SK-N-SH (cell line): ENCODE data around the gene COL26A1. TPM values are rescaled to one million over a fixed set of nuclear protein-coding genes. Genes with fewer than 3 reads are reported as not detected.
A peak's percentile ranks its signal among the peaks of the same experiment; 100 is the strongest.

ENCODE experiments used
- CTCF ChIA-PET: fragments of 300-600, 350-600 bp; formaldehyde crosslinking; extraction: SDS; loops from one replicate; lab custom pipeline; 2021; lab: Yijun Ruan, JAX
- POLR2A ChIA-PET: fragments of 350-600 bp; sonication (Branson Sonifier 250); formaldehyde crosslinking; extraction: SDS; loops from one replicate; lab custom pipeline; 2020; ENCODE audit warnings: antibody characterized with exemption, inconsistent platforms; lab: Yijun Ruan, JAX
- DNase-seq: peaks from one replicate; pipeline ENCODE4 v3.0.0; 2012
- H2AFZ ChIP-seq: fragments of 200-600 bp; sonication (generic); 2 replicates; pipeline ENCODE4 v1.8.1; 2016; ENCODE audit warnings: antibody characterized with exemption, mild to moderate bottlenecking, low read depth
- H3F3A ChIP-seq: fragments of 200-600 bp; sonication (generic); replicated peaks from 2 replicates; pipeline ENCODE3; 2016; ENCODE audit warnings: antibody characterized with exemption, mild to moderate bottlenecking; ENCODE audit not compliant: insufficient read depth
- H3K27ac ChIP-seq, 2 experiments: fragments of 200-500 bp in 1 of 2; fragments of 200-600 bp in 1 of 2; sonication (Bioruptor generic) in 1 of 2; sonication (generic), shearing (Covaris generic) in 1 of 2; 2 replicates each; pipeline versions ENCODE4 v1.5.1 to v1.6.1; 2014 to 2016; ENCODE audit warnings: low read depth in 2 of 2, inconsistent platforms in 1 of 2, low read length in 1 of 2, mild to moderate bottlenecking in 1 of 2, mixed read lengths in 1 of 2
- H3K27me3 ChIP-seq: fragments of 200-600 bp; sonication (generic), shearing (Covaris generic); 2 replicates; pipeline ENCODE4 v1.6.1; 2016; ENCODE audit warnings: mixed run types; ENCODE audit not compliant: insufficient read depth
- H3K36me3 ChIP-seq, 2 experiments: fragments of 200-500 bp in 1 of 2; fragments of 200-600 bp in 1 of 2; sonication (Bioruptor generic) in 1 of 2; sonication (generic) in 1 of 2; replicated peaks in 1 of 2; 2 replicates each; pipeline versions ENCODE3 to v1.5.1; 2014 to 2016; ENCODE audit warnings: low read length in 1 of 2, mild to moderate bottlenecking in 1 of 2; ENCODE audit not compliant: insufficient read depth in 2 of 2, control insufficient read depth in 1 of 2
- H3K4me1 ChIP-seq, 2 experiments: fragments of 200-500 bp in 1 of 2; fragments of 200-600 bp in 1 of 2; sonication (Bioruptor generic) in 1 of 2; sonication (generic), shearing (Covaris generic) in 1 of 2; 2 replicates each; pipeline versions ENCODE4 v1.5.1 to v1.6.1; 2014 to 2016; ENCODE audit warnings: low read depth in 1 of 2, low read length in 1 of 2, mixed run types in 1 of 2; ENCODE audit not compliant: insufficient read depth in 2 of 2, control insufficient read depth in 1 of 2
- H3K4me2 ChIP-seq: fragments of 200-600 bp; sonication (generic), shearing (Covaris generic); 2 replicates; pipeline ENCODE4 v1.6.1; 2017; ENCODE audit warnings: mixed run types
- H3K4me3 ChIP-seq, 2 experiments: fragments of 200-500 bp in 1 of 2; fragments of 200-600 bp in 1 of 2; sonication (Bioruptor generic) in 1 of 2; sonication (generic), shearing (Covaris generic) in 1 of 2; 2 replicates each; pipeline versions ENCODE4 v1.5.1 to v1.8.1; 2014 to 2016; ENCODE audit warnings: low read depth in 2 of 2, inconsistent platforms in 1 of 2, low read length in 1 of 2, mild to moderate bottlenecking in 1 of 2, mixed read lengths in 1 of 2, moderate library complexity in 1 of 2
- H3K79me2 ChIP-seq: fragments of 200-600 bp; sonication (generic); 2 replicates; pipeline ENCODE4 v1.8.1; 2017; ENCODE audit warnings: mild to moderate bottlenecking; ENCODE audit not compliant: insufficient read depth
- H3K9ac ChIP-seq: fragments of 200-600 bp; sonication (generic); 2 replicates; pipeline ENCODE4 v1.6.1; 2017; ENCODE audit warnings: mixed run types
- H3K9me2 ChIP-seq: fragments of 200-600 bp; sonication (generic); 2 replicates; pipeline ENCODE4 v1.6.1; 2017; ENCODE audit warnings: mixed run types
- H3K9me3 ChIP-seq: fragments of 200-600 bp; sonication (generic); 2 replicates; pipeline ENCODE4 v1.6.1; 2017; ENCODE audit warnings: mixed run types, mild to moderate bottlenecking, moderate library complexity
- H4K20me1 ChIP-seq: fragments of 200-600 bp; sonication (generic); 2 replicates; pipeline ENCODE4 v1.6.1; 2017; ENCODE audit warnings: mild to moderate bottlenecking, mixed run types; ENCODE audit not compliant: insufficient read depth
- FOXM1 ChIP-seq: IDR thresholded peaks from 2 replicates; pipeline ENCODE4 v1.4.0; 2012; ENCODE audit warnings: low read depth, mild to moderate bottlenecking
- GABPA ChIP-seq: IDR thresholded peaks from 2 replicates; pipeline ENCODE4 v1.4.0; 2012; ENCODE audit warnings: low read depth, mild to moderate bottlenecking
- IRF3 ChIP-seq: fragments of 150-350 bp; IDR thresholded peaks from 2 replicates; pipeline ENCODE4 v1.6.1; 2016; ENCODE audit warnings: mild to moderate bottlenecking, low read depth, low read length
- MXI1 ChIP-seq: IDR thresholded peaks from 2 replicates; pipeline ENCODE4 v1.6.1; 2012; ENCODE audit warnings: mild to moderate bottlenecking, low read depth, low read length, improper control_type of control experiment
- NRF1 ChIP-seq: IDR thresholded peaks from 2 replicates; pipeline ENCODE4 v1.6.1; 2012; ENCODE audit warnings: low read depth, mild to moderate bottlenecking, low read length
- POLR2AphosphoS5 ChIP-seq: IDR thresholded peaks from 2 replicates; pipeline ENCODE4 v1.6.1; 2012; ENCODE audit warnings: low read depth, low read length
- RFX5 ChIP-seq: IDR thresholded peaks from 2 replicates; pipeline ENCODE4 v1.6.1; 2012; ENCODE audit warnings: mild to moderate bottlenecking, improper control_type of control experiment, low read length
- USF1 ChIP-seq: IDR thresholded peaks from 2 replicates; pipeline ENCODE4 v1.4.0; 2012; ENCODE audit warnings: low read depth, borderline replicate concordance
- YY1 ChIP-seq: IDR thresholded peaks from 2 replicates; pipeline ENCODE4 v1.4.0; 2012; ENCODE audit warnings: low read depth, mild to moderate bottlenecking
- ZBTB33 ChIP-seq: IDR thresholded peaks from 2 replicates; pipeline ENCODE4 v1.4.0; 2012; ENCODE audit warnings: low read depth, borderline replicate concordance
- WGBS: methylation state at CpG from one replicate; pipeline ENCODE4 v1.1.6; 2017; ENCODE audit warnings: low lambda C conversion rate; 5-methylcytosine and 5-hydroxymethylcytosine counted together
- polyA plus RNA-seq, 3 experiments: library from polyadenylated mRNA; depleted of rRNA; stranded (reverse); fragments of >200 nt; gene quantifications; 2 replicates each; pipeline ENCODE4 v1.2.3, GENCODE V29; 2012
- TF ChIP-seq, protein P1 (sequence below): fragments of 150-350 bp; IDR thresholded peaks from 2 replicates; pipeline ENCODE4 v1.6.1; 2017; ENCODE audit warnings: antibody characterized with exemption, low read length, low read depth, borderline replicate concordance
- TF ChIP-seq, protein P2 (sequence below): IDR thresholded peaks from 2 replicates; pipeline ENCODE4 v1.6.1; 2012; ENCODE audit warnings: mild to moderate bottlenecking, low read depth, low read length, moderate library complexity

COL26A1 gene
- polyA plus RNA-seq, 1 of the 3 experiments (the other 2 are of a cell fraction): 0.05 TPM

DNA sequence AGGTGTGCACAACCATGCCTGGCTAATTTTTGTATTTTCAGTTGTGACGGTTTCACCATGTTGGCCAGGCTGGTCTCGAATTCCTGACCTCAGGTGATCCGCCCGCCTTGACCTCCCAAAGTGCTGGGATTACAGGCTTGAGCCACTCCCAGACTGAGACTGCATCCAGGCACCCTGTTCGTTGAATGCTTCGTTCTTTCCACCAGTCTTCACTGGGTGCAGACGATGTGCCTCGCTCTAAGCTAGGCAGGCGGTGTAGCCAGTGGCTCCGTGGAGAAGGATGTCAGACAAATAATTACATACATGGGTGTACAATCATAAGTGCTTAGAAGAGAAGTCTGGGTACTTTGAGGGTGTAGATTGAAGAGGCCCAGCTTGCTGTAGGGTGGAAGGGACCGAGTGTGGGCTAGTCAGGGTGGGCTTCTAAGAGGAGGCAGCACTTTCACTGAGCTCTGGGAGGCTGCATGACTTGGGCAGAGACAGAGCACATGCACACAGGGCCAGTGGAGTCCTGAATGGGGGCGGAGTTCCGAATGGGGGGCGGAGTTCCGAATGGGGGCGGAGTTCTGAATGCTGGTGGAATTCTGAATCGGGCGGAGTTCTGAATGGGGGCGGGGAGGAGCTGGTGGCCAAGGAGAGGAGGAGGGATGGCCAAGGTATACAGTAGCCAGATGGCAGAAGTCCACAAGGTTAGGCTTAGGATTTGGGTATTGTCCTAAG is 74.3 kb downstream of the COL26A1 start:
- ChIA-PET CTCF (interaction anchor here (0.6 to 6.9 kb wide), 7 partner anchors 14 to 122 kb away, joined by 3 to 81 read pairs (median 3); partner anchors contain the start of gene COL26A1), POLR2A (interaction anchor here (0.6 to 1.1 kb wide), 3 partner anchors 53 to 325 kb away, joined by 3 to 4 read pairs (median 3); partner anchors contain the start of gene COL26A1)
- 79% methylated on average over 19 of the region's 19 CpGs for WGBS

GRCh38 chr7:101441890-101442289 is 79.2 kb downstream of the COL26A1 start:
- H3K9me3 ChIP-seq: no peaks in the 10 kb centered on the region
- ChIA-PET CTCF (interaction anchor here (3.0 to 6.9 kb wide), 2 partner anchors 66 to 79 kb away, joined by 28 to 81 read pairs; partner anchors contain the start of gene COL26A1), POLR2A (interaction anchor here (0.6 kb wide), 1 partner anchor 41 kb away, joined by 4 read pairs; no protein-coding TSS in a partner anchor)
- no peaks in the 10 kb centered on the region for H4K20me1 ChIP-seq
- H3K4me3 ChIP-seq: no peak overlapping the region
- H3K27ac ChIP-seq: no peak overlapping the region
- no peaks in the 10 kb centered on the region for H3K4me1 ChIP-seq
- DNase-seq: no peak
- H3K27me3 ChIP-seq: no peaks in the 10 kb centered on the region
- no peaks in the 10 kb centered on the region for H3K79me2 ChIP-seq
- H3K4me2 ChIP-seq: no peak overlapping the region
- no peaks in the 10 kb centered on the region for H3K36me3 ChIP-seq
- no peaks in the 10 kb centered on the region for H3F3A ChIP-seq
- no peak overlapping the region for H3K9ac ChIP-seq
- no peaks in the 10 kb centered on the region for H3K9me2 ChIP-seq
- H2AFZ ChIP-seq: no peak overlapping the region
- WGBS: 71% methylated on average over 7 of the region's 7 CpGs
- TF ChIP-seq USF1 (no peak), IRF3 (no peak), FOXM1 (no peak), MXI1 (no peak), ZBTB33 (no peak)

More for the DNA sequence above, 74.3 kb downstream of the COL26A1 start:
- DNase-seq: peak; percentile 62
- TF ChIP-seq, protein P1, sequence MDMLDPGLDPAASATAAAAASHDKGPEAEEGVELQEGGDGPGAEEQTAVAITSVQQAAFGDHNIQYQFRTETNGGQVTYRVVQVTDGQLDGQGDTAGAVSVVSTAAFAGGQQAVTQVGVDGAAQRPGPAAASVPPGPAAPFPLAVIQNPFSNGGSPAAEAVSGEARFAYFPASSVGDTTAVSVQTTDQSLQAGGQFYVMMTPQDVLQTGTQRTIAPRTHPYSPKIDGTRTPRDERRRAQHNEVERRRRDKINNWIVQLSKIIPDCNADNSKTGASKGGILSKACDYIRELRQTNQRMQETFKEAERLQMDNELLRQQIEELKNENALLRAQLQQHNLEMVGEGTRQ: no peak
- TF ChIP-seq RFX5 (no peak), POLR2AphosphoS5 (no peak), NRF1 (no peak), GABPA (no peak), YY1 (no peak)
- TF ChIP-seq, protein P2, sequence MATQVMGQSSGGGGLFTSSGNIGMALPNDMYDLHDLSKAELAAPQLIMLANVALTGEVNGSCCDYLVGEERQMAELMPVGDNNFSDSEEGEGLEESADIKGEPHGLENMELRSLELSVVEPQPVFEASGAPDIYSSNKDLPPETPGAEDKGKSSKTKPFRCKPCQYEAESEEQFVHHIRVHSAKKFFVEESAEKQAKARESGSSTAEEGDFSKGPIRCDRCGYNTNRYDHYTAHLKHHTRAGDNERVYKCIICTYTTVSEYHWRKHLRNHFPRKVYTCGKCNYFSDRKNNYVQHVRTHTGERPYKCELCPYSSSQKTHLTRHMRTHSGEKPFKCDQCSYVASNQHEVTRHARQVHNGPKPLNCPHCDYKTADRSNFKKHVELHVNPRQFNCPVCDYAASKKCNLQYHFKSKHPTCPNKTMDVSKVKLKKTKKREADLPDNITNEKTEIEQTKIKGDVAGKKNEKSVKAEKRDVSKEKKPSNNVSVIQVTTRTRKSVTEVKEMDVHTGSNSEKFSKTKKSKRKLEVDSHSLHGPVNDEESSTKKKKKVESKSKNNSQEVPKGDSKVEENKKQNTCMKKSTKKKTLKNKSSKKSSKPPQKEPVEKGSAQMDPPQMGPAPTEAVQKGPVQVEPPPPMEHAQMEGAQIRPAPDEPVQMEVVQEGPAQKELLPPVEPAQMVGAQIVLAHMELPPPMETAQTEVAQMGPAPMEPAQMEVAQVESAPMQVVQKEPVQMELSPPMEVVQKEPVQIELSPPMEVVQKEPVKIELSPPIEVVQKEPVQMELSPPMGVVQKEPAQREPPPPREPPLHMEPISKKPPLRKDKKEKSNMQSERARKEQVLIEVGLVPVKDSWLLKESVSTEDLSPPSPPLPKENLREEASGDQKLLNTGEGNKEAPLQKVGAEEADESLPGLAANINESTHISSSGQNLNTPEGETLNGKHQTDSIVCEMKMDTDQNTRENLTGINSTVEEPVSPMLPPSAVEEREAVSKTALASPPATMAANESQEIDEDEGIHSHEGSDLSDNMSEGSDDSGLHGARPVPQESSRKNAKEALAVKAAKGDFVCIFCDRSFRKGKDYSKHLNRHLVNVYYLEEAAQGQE: no peak
- H3K9me3 ChIP-seq: no peaks in the 10 kb centered on the region
- H2AFZ ChIP-seq: no peak overlapping the region
- H3K9ac ChIP-seq: no peak overlapping the region
- H3K4me2 ChIP-seq: no peak overlapping the region
- no peak overlapping the region for H3K4me3 ChIP-seq
- no peaks in the 10 kb centered on the region for H4K20me1 ChIP-seq
- H3K27ac ChIP-seq: no peak overlapping the region
- no peaks in the 10 kb centered on the region for H3K79me2 ChIP-seq
- no peaks in the 10 kb centered on the region for H3F3A ChIP-seq
- H3K9me2 ChIP-seq: no peaks in the 10 kb centered on the region
- no peaks in the 10 kb centered on the region for H3K36me3 ChIP-seq
- peaks cover 0 to 4% of the 10 kb centered on the region in 2 experiments; a peak in 1 of 4 replicates for H3K4me1 ChIP-seq
- H3K27me3 ChIP-seq: peaks cover 40% of the 10 kb centered on the region
